GM21367 (cell line): Measurements from ENCODE around the gene SPAG6.
"Not testable (repeated sequence)": the region's sequence is repeated elsewhere in the genome, so short reads cannot be mapped to it uniquely, and the experiment has no call there.

Experiments
- ATAC-seq: cut with Tn5 transposase; IDR thresholded peaks from one replicate; pipeline ENCODE4 v1.9.1; 2021; ENCODE audit not compliant: unreplicated experiment

The SPAG6 gene

GRCh38 chr10:22345301-22346095 is at the start of gene SPAG6:
TSS of gene SPAG6 (plus strand) at chr10:22345496. CDS start at chr10:22345612, 116 bp downstream.
- ATAC-seq, result no peak

GRCh38 chr10:22301193-22301592 is 44.1 kb upstream of the SPAG6 start:
- ATAC-seq, result no peak

- ATAC-seq, result no peak
Observed at GRCh38 chr10:22303461-22303860, 41.8 kb upstream of the SPAG6 start.

- ATAC-seq, result no peak
Observed at GRCh38 chr10:22305721-22306120, 39.6 kb upstream of the SPAG6 start.

- peak; percentile 96 for ATAC-seq
Observed at GRCh38 chr10:22308390-22308789, 36.9 kb upstream of the SPAG6 start.

GRCh38 chr10:22309180-22310000 is 35.9 kb upstream of the SPAG6 start:
- ATAC-seq, result no peak

- not testable (repeated sequence) for ATAC-seq
Observed at GRCh38 chr10:22310012-22310411, 35.3 kb upstream of the SPAG6 start.

- ATAC-seq, result no peak
Observed at GRCh38 chr10:22310928-22311327, 34.4 kb upstream of the SPAG6 start.

GRCh38 chr10:22314852-22315251 is 30.4 kb upstream of the SPAG6 start:
- ATAC-seq, result no peak

- ATAC-seq, result peak; percentile 12
Observed at GRCh38 chr10:22315455-22316285, 29.6 kb upstream of the SPAG6 start.

GRCh38 chr10:22316286-22317075 is 28.8 kb upstream of the SPAG6 start, which contains the start of gene COMMD3:
TSS of gene COMMD3 (plus strand) at chr10:22316388. CDS start at chr10:22316418, 30 bp downstream.
- ATAC-seq, result peak; percentile 55

GRCh38 chr10:22317076-22317370 is 28.3 kb upstream of the SPAG6 start:
- peak; percentile 23 for ATAC-seq

- ATAC-seq, result no peak
Observed at GRCh38 chr10:22317771-22318565, 27.3 kb upstream of the SPAG6 start.

GRCh38 chr10:22318772-22319171 is 26.5 kb upstream of the SPAG6 start:
- ATAC-seq, result no peak

GRCh38 chr10:22319547-22319979 is 25.7 kb upstream of the SPAG6 start:
- no peak for ATAC-seq

- ATAC-seq, result no peak
Observed at GRCh38 chr10:22319980-22320558, 25.2 kb upstream of the SPAG6 start.

GRCh38 chr10:22320591-22321155 is 24.6 kb upstream of the SPAG6 start, which contains the start of gene BMI1:
TSS of gene BMI1 (plus strand) at chr10:22321099. CDS start at chr10:22326450, 5,351 bp downstream.
- no peak for ATAC-seq

GRCh38 chr10:22321156-22321923 is 24.0 kb upstream of the SPAG6 start:
- ATAC-seq, result no peak
